K562 (cell line): Measurements from ENCODE around the gene CCDC116. TPM values are rescaled to one million over a fixed set of nuclear protein-coding genes. Genes with fewer than 3 reads are reported as not detected.
"Not testable (repeated sequence)": the region's sequence is repeated elsewhere in the genome, so short reads cannot be mapped to it uniquely, and the experiment has no call there.

Experiments
- ATAC-seq: fragments of 200-7000 bp; cut with Tn5 transposase; 3 replicates; pipeline ENCODE4 v1.9.1; 2020; ENCODE audit warnings: moderate library complexity
- BruUV-seq: library from RNA; stranded (reverse); fragments of 400-500 nt; replicated peaks from 2 replicates; lab custom pipeline; 2021; lab: Mats Ljungman, UMichigan
- CTCF ChIA-PET: fragments of 300-600 bp; formaldehyde crosslinking; extraction: SDS; loops from one replicate; lab custom pipeline; 2021; ENCODE audit warnings: low intra/inter-chr PET ratio; lab: Yijun Ruan, JAX
- POLR2A ChIA-PET: fragments of 300-600, 350-650 bp; sonication (Branson Sonifier 250); formaldehyde crosslinking; extraction: SDS; loops from one replicate; lab custom pipeline; 2021; ENCODE audit warnings: antibody characterized with exemption, inconsistent platforms; lab: Yijun Ruan, JAX
- DNase-seq, 4 experiments: peaks; one replicate each; pipeline versions ENCODE4 v3.0.0 to v3.0.0-alpha.2; 2011 to 2018; ENCODE audit warnings: low spot score in 3 of 4, mixed read lengths in 3 of 4; ENCODE audit errors: extremely low read depth in 1 of 4
- FAIRE-seq: peaks from 2 replicates; lab custom pipeline; 2011; peaks lifted over from hg19 to GRCh38; lab: Jason Lieb, UNC
- H2AFZ ChIP-seq: 2 replicates; pipeline ENCODE4 v1.6.0; 2011; ENCODE audit warnings: low read depth, low read length, control low read depth, inconsistent platforms
- H3K27ac ChIP-seq: fragments of 200-600 bp; 3 replicates; pipeline ENCODE4 v1.8.0; 2011; ENCODE audit warnings: low read depth, mild to moderate bottlenecking, control low read depth, inconsistent platforms, low read length, moderate library complexity, mixed read lengths; ENCODE audit errors: extremely low read depth
- H3K27me3 ChIP-seq, 2 experiments: fragments of 300-600 bp in 1 of 2; 2 replicates in 1 of 2; 3 replicates in 1 of 2; pipeline versions ENCODE4 v1.6.0 to v1.8.0; 2011; ENCODE audit warnings: inconsistent platforms in 2 of 2, low read length in 2 of 2, mild to moderate bottlenecking in 1 of 2, mixed read lengths in 1 of 2, moderate library complexity in 1 of 2; ENCODE audit not compliant: control insufficient read depth in 2 of 2, insufficient read depth in 2 of 2
- H3K36me3 ChIP-seq: fragments of 300-600 bp; 3 replicates; pipeline ENCODE4 v1.8.0; 2011; ENCODE audit warnings: mild to moderate bottlenecking, low read length, inconsistent platforms; ENCODE audit not compliant: control insufficient read depth, insufficient read depth
- H3K4me1 ChIP-seq, 2 experiments: fragments of 200-600 bp in 1 of 2; replicated peaks in 1 of 2; 2 replicates in 1 of 2; 3 replicates in 1 of 2; pipeline versions ENCODE4 v1.5.1 to v1.8.0; 2011; ENCODE audit warnings: inconsistent platforms in 2 of 2, low read length in 2 of 2, mild to moderate bottlenecking in 1 of 2, mixed read lengths in 1 of 2, moderate library complexity in 1 of 2; ENCODE audit not compliant: control insufficient read depth in 2 of 2, insufficient read depth in 2 of 2
- H3K4me2 ChIP-seq: 2 replicates; pipeline ENCODE4 v1.6.1; 2011; ENCODE audit warnings: low read length, control low read depth, inconsistent platforms, mixed read lengths; ENCODE audit not compliant: insufficient read depth
- H3K4me3 ChIP-seq: fragments of 200-600 bp; sonication (generic), shearing (Covaris generic); 2 replicates; pipeline ENCODE4 v1.5.1; 2016; ENCODE audit warnings: control low read depth, inconsistent platforms
- H3K79me2 ChIP-seq: fragments of 200-600 bp; 3 replicates; pipeline ENCODE4 v1.8.0; 2011; ENCODE audit warnings: low read length, inconsistent platforms; ENCODE audit not compliant: control insufficient read depth, insufficient read depth
- H3K9ac ChIP-seq, 2 experiments: 2 replicates each; pipeline versions ENCODE4 v1.6.0 to v1.6.1; 2011; ENCODE audit warnings: low read depth in 2 of 2, low read length in 2 of 2, control low read depth in 1 of 2, inconsistent platforms in 1 of 2, mild to moderate bottlenecking in 1 of 2, mixed read lengths in 1 of 2; ENCODE audit not compliant: insufficient read depth in 1 of 2
- H3K9me1 ChIP-seq: one replicate; pipeline ENCODE4 v1.6.0; 2011; ENCODE audit warnings: inconsistent platforms, mild to moderate bottlenecking, low read length, moderate library complexity; ENCODE audit not compliant: control insufficient read depth, insufficient read depth
- H3K9me3 ChIP-seq: replicated peaks from 2 replicates; pipeline ENCODE4 v1.5.1; 2011; ENCODE audit warnings: low read depth, low read length, inconsistent platforms; ENCODE audit not compliant: control insufficient read depth, insufficient read depth
- H4K20me1 ChIP-seq: replicated peaks from 2 replicates; pipeline ENCODE4 v1.6.1; 2011; ENCODE audit warnings: low read length, inconsistent platforms, mixed read lengths; ENCODE audit not compliant: control insufficient read depth, insufficient read depth
- BHLHE40 ChIP-seq: IDR thresholded peaks from 2 replicates; pipeline ENCODE4 v1.6.1; 2011; ENCODE audit warnings: low read length, improper control_type of control experiment
- EHMT2 ChIP-seq: fragments of 450-650 bp; IDR thresholded peaks from 2 replicates; pipeline ENCODE4 v1.6.1; 2018; ENCODE audit warnings: antibody characterized with exemption
- IRF2 ChIP-seq: sonication (generic); formaldehyde crosslinking; IDR thresholded peaks from 2 replicates; pipeline ENCODE4 v1.8.1; 2022; ENCODE audit warnings: mild to moderate bottlenecking, missing genetic modification reagents
- MED1 ChIP-seq: sonication (generic); formaldehyde crosslinking; IDR thresholded peaks from 2 replicates; pipeline ENCODE4 v1.8.1; 2023; ENCODE audit warnings: missing genetic modification reagents, borderline replicate concordance
- PHB ChIP-seq: fragments of 250-450 bp; sonication (Bioruptor Pico); IDR thresholded peaks from 2 replicates; pipeline ENCODE4 v1.5.0; 2021
- POLR2H ChIP-seq: IDR thresholded peaks from 2 replicates; pipeline ENCODE4 v1.6.1; 2016; ENCODE audit warnings: missing genetic modification characterization, low read depth, mild to moderate bottlenecking, control low read depth, missing compliant biosample characterization, moderate library complexity
- STAG1 ChIP-seq: sonication (generic); formaldehyde crosslinking; IDR thresholded peaks from 2 replicates; pipeline ENCODE4 v1.5.0; 2020; ENCODE audit warnings: missing genetic modification reagents, borderline replicate concordance
- ZNF165 ChIP-seq: fragments of 250-450 bp; sonication (Bioruptor Pico); IDR thresholded peaks from 2 replicates; pipeline ENCODE4 v1.4.0; 2020; ENCODE audit warnings: borderline replicate concordance
- ZNF212 ChIP-seq: fragments of 450-650 bp; formaldehyde crosslinking; IDR thresholded peaks from 2 replicates; pipeline ENCODE4 v1.4.0; 2020; ENCODE audit warnings: mild to moderate bottlenecking
- ZNF282 ChIP-seq: sonication (generic); formaldehyde crosslinking; IDR thresholded peaks from 2 replicates; pipeline ENCODE4 v1.8.1; 2023; ENCODE audit warnings: missing genetic modification reagents
- WGBS: fragments of 100-300 bp; shearing (Covaris generic); methylation state at CpG from one replicate; pipeline ENCODE4 v1.1.6; 2016; ENCODE audit warnings: low coverage, mixed read lengths; ENCODE audit not compliant: insufficient coverage; ENCODE audit errors: missing lambda C conversion rate; 5-methylcytosine and 5-hydroxymethylcytosine counted together
- in situ Hi-C: fragments of 300-500 bp; cut with MboI; formaldehyde crosslinking; loops from 4 replicates; pipeline ENCODE4 v1.15.0; 2018; ENCODE audit warnings: inconsistent platforms, mixed read lengths
- intact Hi-C: fragments of 100-400 bp; cut with micrococcal nuclease; formaldehyde crosslinking; loops from 2 replicates; pipeline ENCODE4 v1.14.2; 2022
- polyA plus RNA-seq, 8 experiments: library from polyadenylated mRNA; depleted of rRNA in 4 of 8; stranded (reverse) in 5 of 8; unstranded in 3 of 8; fragments of >200 nt; fragmentation: Nextera tagmentation in 2 of 8; fragmentation: Illumina TruSeq in 1 of 8; extraction: Ambion mirVana in 2 of 8; extraction: Trizol in 1 of 8; gene quantifications; 2 replicates each; pipeline versions ENCODE4 v1.2.1 to v1.2.3, GENCODE V29; 2011 to 2014; ENCODE audit warnings: inconsistent platforms in 1 of 8, missing spikeins in 1 of 8
- total RNA-seq, 7 experiments: library from RNA; depleted of rRNA in 6 of 7; stranded (reverse); fragments of >200 nt in 6 of 7; fragmentation: Illumina TruSeq in 2 of 7; extraction: Trizol in 2 of 7; gene quantifications; 2 replicates each; pipeline versions ENCODE4 v1.2.1 to v1.2.3, GENCODE V29; 2011 to 2021; ENCODE audit warnings: low replicate concordance in 1 of 7
- TF ChIP-seq, protein P1 (sequence below), 2 experiments: fragments of 450-650 bp in 1 of 2; sonication (generic) in 1 of 2; formaldehyde crosslinking; conservative IDR thresholded peaks; 2 replicates each; pipeline versions ENCODE4 v1.4.0 to v1.8.1; 2020 to 2022; ENCODE audit warnings: mild to moderate bottlenecking in 1 of 2, missing genetic modification reagents in 1 of 2
- TF ChIP-seq, protein P2 (sequence below): sonication (generic); formaldehyde crosslinking; IDR thresholded peaks from 2 replicates; pipeline ENCODE4 v1.8.1; 2022; ENCODE audit warnings: missing genetic modification reagents
- TF ChIP-seq, protein P3 (sequence below): sonication (generic); formaldehyde crosslinking; IDR thresholded peaks from 2 replicates; pipeline ENCODE4 v1.5.0; 2020; ENCODE audit warnings: missing genetic modification reagents
- TF ChIP-seq, protein P4 (sequence below), 2 experiments: fragments of 200-800 bp in 1 of 2; sonication (Bioruptor generic) in 1 of 2; sonication (generic) in 1 of 2; formaldehyde crosslinking in 1 of 2; IDR thresholded peaks in 1 of 2; conservative IDR thresholded peaks in 1 of 2; 2 replicates each; pipeline versions ENCODE4 v1.5.0 to v1.6.1; 2016 to 2020; ENCODE audit warnings: missing compliant biosample characterization in 1 of 2, missing genetic modification characterization in 1 of 2, missing genetic modification reagents in 1 of 2

CCDC116 gene
- total and polyA plus RNA-seq, 9 of the 15 experiments (the other 6 are each of a cell fraction or from before 2014, with no cell fraction given) = 1.6 to 11.3 (median 4.7) TPM

DNA sequence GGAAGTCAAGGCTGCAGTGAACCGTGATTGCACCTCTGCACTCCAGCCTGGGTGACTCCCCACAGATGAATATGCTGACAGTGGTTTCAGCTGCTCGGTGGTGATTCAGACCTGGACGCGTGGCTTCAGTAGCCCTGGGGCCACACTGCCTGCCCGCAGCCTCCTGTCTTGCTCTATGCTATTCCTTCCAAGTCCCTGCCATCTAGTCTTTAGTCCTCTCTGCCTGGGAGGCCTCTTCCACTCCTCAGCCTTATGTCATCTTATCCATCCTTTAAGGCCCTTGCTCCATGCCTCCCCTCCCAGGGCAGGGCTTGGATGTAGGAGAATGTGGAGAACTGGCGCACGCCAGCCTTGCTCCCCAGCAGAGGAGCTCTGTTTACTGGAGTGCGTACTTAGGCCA, 25.8 kb upstream of the CCDC116 start (continued):
- TF ChIP-seq EHMT2 = no peak
- TF ChIP-seq BHLHE40 = peak; percentile 22; the same call in 1 of the 2 replicates
- TF ChIP-seq POLR2H = no peak

DNA sequence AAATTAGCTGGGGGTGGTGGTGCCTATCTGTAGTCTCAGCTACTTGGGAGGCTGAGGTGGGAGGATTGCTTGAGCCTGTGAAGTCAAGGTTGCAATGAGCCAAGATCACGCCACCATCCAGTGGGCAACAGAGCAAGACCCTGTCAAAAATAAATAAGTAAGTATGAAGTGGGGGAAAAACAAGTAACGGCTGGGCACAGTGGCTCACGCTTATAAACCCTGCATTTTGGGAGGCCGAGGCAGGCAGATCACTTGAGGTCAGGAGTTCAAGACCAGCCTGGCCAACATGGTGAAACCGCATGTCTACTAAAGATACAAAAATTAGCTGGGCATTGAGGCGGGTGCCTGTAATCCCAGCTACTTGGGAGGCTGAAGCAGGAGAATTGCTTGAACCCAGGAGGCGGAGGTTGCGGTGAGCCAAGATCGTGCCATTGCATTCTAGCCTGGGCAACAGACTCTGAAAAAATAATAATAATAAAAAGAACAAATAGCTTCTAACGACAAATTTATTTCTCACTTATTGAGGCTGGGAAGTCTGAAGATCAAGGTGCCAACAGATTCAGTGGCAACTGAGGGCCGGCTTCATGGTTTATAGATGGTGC, 22.9 kb upstream of the CCDC116 start:
- in situ Hi-C loops = not testable (repeated sequence)
- intact Hi-C loops = loop anchor here (2.0 kb wide), 1 partner anchor 13 kb away; no protein-coding TSS in a partner anchor
- 0 out of 2 replicates have a peak, but pooled peaks have one; percentile 10 for TF ChIP-seq PHB
- 0 out of 2 replicates have a peak, but pooled peaks have one; percentile 67 for TF ChIP-seq MED1 (CRISPR knock-in tag)
- TF ChIP-seq, protein P1, sequence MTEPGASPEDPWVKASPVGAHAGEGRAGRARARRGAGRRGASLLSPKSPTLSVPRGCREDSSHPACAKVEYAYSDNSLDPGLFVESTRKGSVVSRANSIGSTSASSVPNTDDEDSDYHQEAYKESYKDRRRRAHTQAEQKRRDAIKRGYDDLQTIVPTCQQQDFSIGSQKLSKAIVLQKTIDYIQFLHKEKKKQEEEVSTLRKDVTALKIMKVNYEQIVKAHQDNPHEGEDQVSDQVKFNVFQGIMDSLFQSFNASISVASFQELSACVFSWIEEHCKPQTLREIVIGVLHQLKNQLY (CRISPR knock-in tag; conservative IDR thresholded peaks at IDR 0.05) = peak in 1 of 2 experiments; percentile 61; a peak in 1 of 4 replicates
- TF ChIP-seq STAG1 (CRISPR knock-in tag) = 0 out of 2 replicates have a peak, but pooled peaks have one; percentile 22
- TF ChIP-seq IRF2 (CRISPR knock-in tag) = peak; percentile 63; the same call in 1 of the 2 replicates
- TF ChIP-seq, protein P2, sequence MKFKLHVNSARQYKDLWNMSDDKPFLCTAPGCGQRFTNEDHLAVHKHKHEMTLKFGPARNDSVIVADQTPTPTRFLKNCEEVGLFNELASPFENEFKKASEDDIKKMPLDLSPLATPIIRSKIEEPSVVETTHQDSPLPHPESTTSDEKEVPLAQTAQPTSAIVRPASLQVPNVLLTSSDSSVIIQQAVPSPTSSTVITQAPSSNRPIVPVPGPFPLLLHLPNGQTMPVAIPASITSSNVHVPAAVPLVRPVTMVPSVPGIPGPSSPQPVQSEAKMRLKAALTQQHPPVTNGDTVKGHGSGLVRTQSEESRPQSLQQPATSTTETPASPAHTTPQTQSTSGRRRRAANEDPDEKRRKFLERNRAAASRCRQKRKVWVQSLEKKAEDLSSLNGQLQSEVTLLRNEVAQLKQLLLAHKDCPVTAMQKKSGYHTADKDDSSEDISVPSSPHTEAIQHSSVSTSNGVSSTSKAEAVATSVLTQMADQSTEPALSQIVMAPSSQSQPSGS (CRISPR knock-in tag) = peak; percentile 61; the same call in 1 of the 2 replicates
- TF ChIP-seq, protein P3, sequence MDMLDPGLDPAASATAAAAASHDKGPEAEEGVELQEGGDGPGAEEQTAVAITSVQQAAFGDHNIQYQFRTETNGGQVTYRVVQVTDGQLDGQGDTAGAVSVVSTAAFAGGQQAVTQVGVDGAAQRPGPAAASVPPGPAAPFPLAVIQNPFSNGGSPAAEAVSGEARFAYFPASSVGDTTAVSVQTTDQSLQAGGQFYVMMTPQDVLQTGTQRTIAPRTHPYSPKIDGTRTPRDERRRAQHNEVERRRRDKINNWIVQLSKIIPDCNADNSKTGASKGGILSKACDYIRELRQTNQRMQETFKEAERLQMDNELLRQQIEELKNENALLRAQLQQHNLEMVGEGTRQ (CRISPR knock-in tag) = 0 out of 2 replicates have a peak, but pooled peaks have one; percentile 11
- TF ChIP-seq ZNF212 (CRISPR knock-in tag) = 0 out of 2 replicates have a peak, but pooled peaks have one; percentile 18
- TF ChIP-seq, protein P4, sequence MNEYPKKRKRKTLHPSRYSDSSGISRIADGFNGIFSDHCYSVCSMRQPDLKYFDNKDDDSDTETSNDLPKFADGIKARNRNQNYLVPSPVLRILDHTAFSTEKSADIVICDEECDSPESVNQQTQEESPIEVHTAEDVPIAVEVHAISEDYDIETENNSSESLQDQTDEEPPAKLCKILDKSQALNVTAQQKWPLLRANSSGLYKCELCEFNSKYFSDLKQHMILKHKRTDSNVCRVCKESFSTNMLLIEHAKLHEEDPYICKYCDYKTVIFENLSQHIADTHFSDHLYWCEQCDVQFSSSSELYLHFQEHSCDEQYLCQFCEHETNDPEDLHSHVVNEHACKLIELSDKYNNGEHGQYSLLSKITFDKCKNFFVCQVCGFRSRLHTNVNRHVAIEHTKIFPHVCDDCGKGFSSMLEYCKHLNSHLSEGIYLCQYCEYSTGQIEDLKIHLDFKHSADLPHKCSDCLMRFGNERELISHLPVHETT (CRISPR knock-in tag; conservative IDR thresholded peaks at IDR 0.05 in 1 of 2, IDR thresholded peaks at IDR 0.05 in 1 of 2) = 0 out of 4 replicates have a peak, but pooled peaks of 1 of the 2 experiments have one; percentile 44
- TF ChIP-seq ZNF282 = 0 out of 2 replicates have a peak, but pooled peaks have one; percentile 61
- 0 out of 2 replicates have a peak, but pooled peaks have one; percentile 52 for TF ChIP-seq ZNF165 (CRISPR knock-in tag)

More for the DNA sequence above, 22.9 kb upstream of the CCDC116 start:
- H3K27me3 ChIP-seq, DNase-seq, H3K4me2 ChIP-seq, H3K27ac ChIP-seq, FAIRE-seq, ATAC-seq, H2AFZ ChIP-seq, H3K9ac ChIP-seq, BruUV-seq, H3K4me3 ChIP-seq, H3K9me3 ChIP-seq: not testable (repeated sequence)
- H3K4me1 ChIP-seq = peaks cover 22 to 26% of the 10 kb centered on the region in 2 experiments
- peaks cover 50% of the 10 kb centered on the region for H4K20me1 ChIP-seq
- ChIA-PET POLR2A (interaction anchor here (0.6 to 76.8 kb wide), 4 partner anchors 1 to 946 kb away, joined by 3 to 4622 read pairs (median 2312); partner anchors contain the start of genes CCDC116, SDF2L1 and YDJC), CTCF (interaction anchor here (0.7 kb wide), 1 partner anchor 20 kb away, joined by 4 read pairs; no protein-coding TSS in a partner anchor)
- peaks cover 84% of the 10 kb centered on the region for H3K36me3 ChIP-seq
- WGBS = 84% methylated on average over 11 of the region's 11 CpGs
- H3K9me1 ChIP-seq = peaks cover 16% of the 10 kb centered on the region
- peaks cover 93% of the 10 kb centered on the region for H3K79me2 ChIP-seq
